ENCODE data around the gene PCNT. TPM values are rescaled to one million over a fixed set of nuclear protein-coding genes. Genes with fewer than 3 reads are reported as not detected.

PCNT gene
- total and polyA plus RNA-seq, 2 of the 8 experiments (the other 6 are each of a cell fraction or from before 2014, with no cell fraction given): 9.9 to 45.1 TPM

GRCh38 chr21:46295177-46295770 lies 28.7 kb upstream of the PCNT start:
- peaks cover 3% of the 10 kb centered on the region; the same call in 1 of the 2 replicates for H3K23me2 ChIP-seq (ENCODE audit: low read depth, low read length)
- peak overlapping the region; percentile 5 for H4K5ac ChIP-seq (ENCODE audit: insufficient read length, low read depth, low read length)
- ChIA-PET POLR2A (ENCODE audit: partially characterized antibody) (interaction anchor here (1.0 to 3.7 kb wide), 4 partner anchors 9 to 27 kb away, joined by 5 to 22 read pairs (median 6); partner anchors contain the start of genes C21orf58, MCM3AP and YBEY), CTCF (ENCODE audit: partially characterized antibody) (interaction anchor here (0.9 to 1.3 kb wide), 3 partner anchors 11 to 31 kb away, joined by 3 to 5 read pairs (median 3); a partner anchor contains a TSS)
- H3K14ac ChIP-seq (ENCODE audit: insufficient read length): no peak overlapping the region
- peaks cover 3 to 18% (median 12%) of the 10 kb centered on the region in 4 experiments; a peak in 7 of 8 replicates for H3K36me3 ChIP-seq (ENCODE audit: control insufficient read depth in 2 of 4, insufficient read depth in 4 of 4, low read length in 3 of 4)
- no peak overlapping the region for H2AFZ ChIP-seq (ENCODE audit: low read length)
- peaks cover 2 to 12% (median 8%) of the 10 kb centered on the region in 4 experiments; a peak in 6 of 7 replicates for H3K4me1 ChIP-seq (replicated peaks in 1 of 4; ENCODE audit: control insufficient read depth in 3 of 4, insufficient read depth in 4 of 4, low read length in 3 of 4)
- 0 out of 2 replicates have a peak overlapping the region, but pooled peaks have one; percentile 75 for H2BK12ac ChIP-seq (ENCODE audit: low read depth, low read length)
- H3K79me2 ChIP-seq (ENCODE audit: control insufficient read depth in 1 of 2, insufficient read depth in 2 of 2, low read length in 2 of 2): no peaks in the 10 kb centered on the region
- 55% methylated on average over 8 of the region's 9 CpGs; no CpG with 5 or more reads in 1 of the 2 experiments for WGBS, 2 experiments (ENCODE audit: extremely low coverage in 1 of 2, insufficient coverage in 1 of 2, insufficient read length in 1 of 2, insufficient replicate concordance in 2 of 2, low coverage in 1 of 2, low lambda C conversion rate in 2 of 2, missing lambda C conversion rate in 1 of 2)
- no peak for FAIRE-seq
- peak overlapping the region in 1 of 2 experiments; percentile 25; a peak in 2 of 4 replicates for H3K4me2 ChIP-seq (ENCODE audit: insufficient read depth in 1 of 2, low read depth in 2 of 2, low read length in 2 of 2)
- H2BK20ac ChIP-seq (ENCODE audit: low read length): no peak overlapping the region
- no peak overlapping the region for H3K4ac ChIP-seq (replicated peaks; ENCODE audit: insufficient read length, low read depth, low read length)
- H3K23ac ChIP-seq (ENCODE audit: insufficient read length): no peak overlapping the region
- DNase-seq (ENCODE audit: low read depth in 1 of 2, low spot score in 2 of 2): peak in 1 of 2 experiments; percentile 51
- H3K56ac ChIP-seq (replicated peaks; ENCODE audit: insufficient read length, low read depth, low read length): no peak overlapping the region
- H2BK15ac ChIP-seq (ENCODE audit: low read length): no peak overlapping the region
- no peak overlapping the region for H2AK5ac ChIP-seq (ENCODE audit: low read depth, low read length)
- H3K9ac ChIP-seq (replicated peaks in 1 of 4; ENCODE audit: extremely low read depth in 1 of 4, low read depth in 3 of 4, low read length in 3 of 4): no peak overlapping the region
- 0 out of 2 replicates have a peak overlapping the region, but pooled peaks have one; percentile 71 for H2BK5ac ChIP-seq (ENCODE audit: low read depth, low read length)
- no peak overlapping the region for H2BK120ac ChIP-seq (replicated peaks; ENCODE audit: low read depth, low read length)
- H3K9me3 ChIP-seq (ENCODE audit: insufficient read depth in 2 of 2, low read depth in 1 of 2, low read length in 1 of 2): no peaks in the 10 kb centered on the region
- H4K8ac ChIP-seq (ENCODE audit: extremely low read depth, insufficient read depth, low read length): peak overlapping the region; percentile 72
- H3K27me3 ChIP-seq (replicated peaks in 1 of 4; ENCODE audit: control insufficient read depth in 3 of 4, extremely low read depth in 1 of 4, insufficient read depth in 3 of 4, low read length in 3 of 4): peaks cover 0 to 3% (median 0%) of the 10 kb centered on the region in 4 experiments; a peak in 1 of 7 replicates
- no peak overlapping the region for H4K91ac ChIP-seq (replicated peaks; ENCODE audit: insufficient read length, low read length)
- H3K18ac ChIP-seq (ENCODE audit: extremely low read depth, low read length): peak overlapping the region; percentile 9; the same call in 1 of the 2 replicates
- H3K27ac ChIP-seq (ENCODE audit: low read depth, low read length): no peak overlapping the region
- H4K20me1 ChIP-seq (replicated peaks in 1 of 2; ENCODE audit: control insufficient read depth in 1 of 2, insufficient read depth in 2 of 2, low read length in 2 of 2): peaks cover 0 to 2% of the 10 kb centered on the region in 2 experiments
- H3K79me1 ChIP-seq (ENCODE audit: low read depth, low read length): peaks cover 2% of the 10 kb centered on the region; the same call in 1 of the 2 replicates
- H3K4me3 ChIP-seq (ENCODE audit: extremely low read depth in 1 of 4, insufficient read depth in 2 of 4, low read depth in 3 of 4, low read length in 4 of 4): no peak overlapping the region
- no peak for TF ChIP-seq BRCA1 (IDR thresholded peaks at IDR 0.05; ENCODE audit: low read depth, low read length)
- TF ChIP-seq YY1 (IDR thresholded peaks at IDR 0.05; ENCODE audit: low read depth, low read length): no peak
- no peak for TF ChIP-seq RXRA (IDR thresholded peaks at IDR 0.05; ENCODE audit: insufficient read depth, low read depth, low read length)
- no peak for TF ChIP-seq KDM5A (IDR thresholded peaks at IDR 0.05; ENCODE audit: low read length)
- no peak for TF ChIP-seq JUND (IDR thresholded peaks at IDR 0.05; ENCODE audit: low read length)
- no peak for TF ChIP-seq TAF1 (IDR thresholded peaks at IDR 0.05; ENCODE audit: low read depth, low read length)
- no peak for TF ChIP-seq USF2 (IDR thresholded peaks at IDR 0.05; ENCODE audit: low read length)
- no peak for TF ChIP-seq POU5F1 (IDR thresholded peaks at IDR 0.05; ENCODE audit: low read depth, low read length)
- TF ChIP-seq KDM4A (IDR thresholded peaks at IDR 0.05; ENCODE audit: low read depth, low read length, severe bottlenecking): no peak
- TF ChIP-seq SAP30 (IDR thresholded peaks at IDR 0.05; ENCODE audit: insufficient read depth, insufficient replicate concordance, low read length): no peak
- no peak for TF ChIP-seq CEBPB (IDR thresholded peaks at IDR 0.05; ENCODE audit: low read depth, low read length)
- no peak for TF ChIP-seq TCF12 (IDR thresholded peaks at IDR 0.05; ENCODE audit: low read depth, low read length)
